HG03521 (cell line): ENCODE measurements around the gene CMSS1.
A peak's percentile ranks its signal among the peaks of the same experiment; 100 is the strongest.

Source experiments
- ATAC-seq: cut with Tn5 transposase; IDR thresholded peaks from one replicate; pipeline ENCODE4 v1.9.1; 2021; ENCODE audit warnings: mild to moderate bottlenecking, moderate library complexity; ENCODE audit not compliant: unreplicated experiment

The CMSS1 gene

GRCh38 chr3:99954914-99955644 is 137.4 kb downstream of the CMSS1 start:
- no peak for ATAC-seq

DNA sequence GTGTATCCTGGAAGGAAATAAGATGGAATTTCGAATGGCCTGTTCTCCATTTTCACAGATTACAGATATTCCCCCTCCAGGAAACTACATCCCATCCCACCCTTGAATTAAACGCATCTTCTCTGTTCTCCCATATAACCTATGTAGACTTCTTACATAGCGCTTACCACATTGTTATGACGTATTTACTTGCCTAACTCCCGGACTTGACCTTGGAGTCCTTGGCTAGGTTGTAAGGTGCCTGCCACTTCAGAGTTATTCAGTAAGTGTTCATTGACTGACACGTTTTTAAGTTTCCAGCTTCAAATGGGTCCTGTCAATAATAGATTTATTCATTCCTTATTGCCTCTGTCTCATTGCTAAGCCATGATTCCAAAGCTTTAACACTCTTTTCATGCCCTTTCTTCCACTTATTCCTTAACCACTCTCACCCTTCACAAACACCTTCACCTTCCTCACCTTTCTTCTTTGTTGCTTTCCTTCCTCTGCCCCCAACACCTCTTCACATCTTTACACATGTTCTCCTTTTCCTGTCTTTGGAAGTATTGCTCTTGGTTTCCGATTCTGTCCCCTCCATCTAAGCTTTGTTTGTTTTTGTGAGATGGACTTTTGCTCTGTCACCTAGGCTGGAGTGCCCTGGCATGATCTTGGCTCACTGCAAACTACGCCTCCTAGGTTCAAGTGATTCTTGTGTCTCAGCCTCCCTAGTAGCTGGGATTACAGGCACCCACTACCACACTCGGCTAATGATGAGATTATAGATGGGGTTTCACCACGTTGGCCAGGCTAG is 138.3 kb downstream of the CMSS1 start:
- ATAC-seq: no peak

GRCh38 chr3:99957151-99957796 is 139.6 kb downstream of the CMSS1 start:
- ATAC-seq: no peak

GRCh38 chr3:99958222-99958912 is 140.7 kb downstream of the CMSS1 start:
- ATAC-seq: no peak

DNA sequence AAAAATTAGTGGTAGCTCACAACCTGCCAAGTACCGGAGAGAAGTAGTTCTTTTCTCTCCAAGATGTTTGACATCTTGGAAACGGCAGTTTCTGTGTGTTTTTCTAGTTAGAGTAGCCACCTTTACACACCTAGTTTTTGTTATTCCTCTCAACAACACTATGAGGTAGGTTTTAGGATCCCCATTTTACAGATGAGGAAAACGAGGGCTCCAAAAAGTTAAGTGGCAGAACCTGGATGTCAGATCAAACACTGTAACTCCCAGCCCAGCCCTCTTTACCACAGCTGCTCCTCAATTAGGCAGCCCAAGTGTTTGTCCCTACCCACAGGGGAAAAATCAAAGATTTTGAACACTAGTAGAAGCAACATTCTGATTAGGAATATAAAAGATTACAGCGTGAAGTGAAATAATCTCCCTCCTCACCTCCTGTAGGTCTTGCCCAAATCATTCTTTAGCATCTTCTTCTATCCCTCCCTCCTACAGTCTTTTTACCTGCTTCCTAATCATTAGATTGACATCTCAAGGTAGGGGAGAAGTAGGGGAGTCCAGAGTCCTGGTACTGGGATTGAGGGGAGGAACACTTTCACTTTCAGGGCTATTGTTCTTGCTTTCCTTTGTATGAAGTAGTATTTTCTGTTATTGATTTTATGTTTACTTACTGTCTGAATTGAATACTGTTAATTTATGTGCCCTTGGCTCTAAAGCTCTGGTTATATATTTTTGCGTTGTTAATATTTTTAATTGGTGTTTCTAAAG is 142.6 kb downstream of the CMSS1 start:
- ATAC-seq: no peak

DNA sequence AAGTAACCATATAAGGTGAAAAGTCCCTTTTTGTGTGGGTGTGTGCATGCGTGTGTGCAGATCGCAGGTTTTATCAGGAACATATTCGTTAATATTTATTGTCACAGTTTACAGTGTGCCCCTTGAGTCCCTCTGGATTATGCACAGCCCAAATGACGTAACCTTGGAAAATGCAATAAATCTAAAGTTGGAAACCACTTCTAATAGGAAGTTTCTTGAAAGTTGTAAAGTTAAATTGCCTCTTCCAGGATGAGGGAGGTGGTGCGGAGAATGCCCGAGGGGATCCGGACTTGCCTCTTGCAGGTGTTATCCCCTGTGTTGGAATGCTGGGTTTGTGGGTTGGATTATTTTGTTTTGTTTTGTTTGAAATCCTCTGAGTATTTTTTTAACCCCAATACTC is 143.3 kb downstream of the CMSS1 start:
- ATAC-seq: no peak

- ATAC-seq: no peak
These were observed 144.3 kb downstream of the CMSS1 start for GRCh38 chr3:99961756-99962515.

DNA sequence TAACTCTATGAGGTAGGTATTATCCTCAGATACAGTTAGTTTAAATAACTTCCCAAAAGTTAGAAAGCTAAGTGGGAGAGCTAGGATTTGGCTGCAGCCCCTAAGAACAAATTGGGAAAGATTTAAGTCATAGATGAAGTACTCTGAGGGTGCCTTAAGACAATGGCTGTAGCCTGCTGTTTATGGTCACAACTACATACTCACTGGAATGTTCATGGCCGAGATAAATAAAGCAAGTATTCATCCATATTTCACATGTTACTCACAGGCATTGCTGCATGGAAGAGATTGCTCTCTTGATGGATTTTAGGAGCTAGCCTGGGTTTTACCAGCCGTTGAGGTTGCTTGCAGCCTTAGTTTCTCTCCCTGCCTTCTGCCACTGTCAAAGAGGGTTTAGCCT is 145.0 kb downstream of the CMSS1 start:
- no peak for ATAC-seq

GRCh38 chr3:99965077-99965476 is 147.4 kb downstream of the CMSS1 start:
- no peak for ATAC-seq

DNA sequence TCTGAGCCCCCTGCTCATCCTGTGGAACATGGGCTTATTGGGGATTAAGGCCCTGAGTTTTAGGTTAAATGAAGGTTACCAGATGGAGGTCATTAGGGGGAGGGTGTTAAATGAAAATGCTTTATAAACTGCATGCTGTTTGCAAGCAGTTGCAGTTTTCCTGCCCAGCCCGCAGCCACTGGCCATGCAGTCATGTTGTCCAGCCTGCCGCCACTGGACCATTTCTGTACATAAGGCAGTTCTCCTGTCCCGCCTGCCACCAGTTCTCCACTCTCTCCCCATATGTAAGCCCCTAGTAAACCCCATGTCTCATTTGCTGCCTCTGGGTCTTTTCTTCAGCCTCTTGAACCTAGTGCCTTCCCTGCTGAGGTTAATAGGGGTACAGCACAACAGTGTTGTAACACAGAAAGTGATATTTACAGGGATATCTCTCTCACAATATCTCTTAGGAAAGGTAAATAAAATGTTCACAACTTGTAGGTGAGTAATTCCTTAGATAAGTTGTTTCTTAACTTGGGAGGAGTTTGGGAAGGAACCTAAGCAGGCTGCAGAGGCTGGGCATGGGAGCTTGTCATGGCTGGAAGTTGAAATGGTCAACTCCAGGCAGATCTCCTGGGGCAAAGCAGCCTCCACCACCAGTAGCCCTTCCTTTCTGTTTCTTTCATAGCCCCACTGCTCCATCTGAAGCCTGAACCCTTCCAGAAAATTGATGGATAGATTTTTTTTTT is 148.2 kb downstream of the CMSS1 start:
- no peak for ATAC-seq

DNA sequence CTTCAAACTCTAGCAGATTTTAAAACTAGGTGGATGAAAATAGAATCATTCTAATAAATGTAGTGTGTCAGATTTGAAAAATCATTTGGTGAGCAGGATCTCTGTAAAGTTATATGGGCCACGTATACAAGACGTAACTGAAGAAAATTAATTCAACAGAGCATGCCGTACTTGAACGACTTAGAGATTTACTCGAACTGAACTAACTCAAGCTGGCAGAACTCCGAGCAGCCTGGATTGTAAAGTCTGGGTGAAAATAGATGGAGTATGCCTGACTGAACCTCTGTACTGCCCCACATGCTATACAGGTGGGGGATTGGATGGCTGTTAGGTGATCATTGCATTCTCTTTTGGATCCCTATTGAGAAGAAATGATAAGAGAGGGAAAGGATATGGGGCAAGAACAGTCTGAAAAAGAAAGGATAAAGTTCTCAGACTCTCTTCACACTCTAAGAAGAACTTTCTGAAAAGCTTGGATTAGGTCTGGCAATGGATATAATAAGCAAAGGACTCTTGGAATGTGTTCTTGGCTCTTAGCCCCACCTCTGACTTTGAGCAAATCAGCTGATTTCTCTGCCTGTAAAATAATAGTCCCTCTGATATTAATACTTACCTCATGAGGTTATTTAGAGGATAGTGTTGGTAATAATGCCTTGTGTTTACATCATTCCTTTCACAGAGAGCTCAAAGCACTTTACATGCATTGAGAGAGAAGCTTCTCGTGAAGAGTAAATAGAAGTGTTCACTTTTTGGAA is 149.2 kb downstream of the CMSS1 start:
- no peak for ATAC-seq

- ATAC-seq: no peak
These were observed 150.1 kb downstream of the CMSS1 start for GRCh38 chr3:99967796-99968195.

DNA sequence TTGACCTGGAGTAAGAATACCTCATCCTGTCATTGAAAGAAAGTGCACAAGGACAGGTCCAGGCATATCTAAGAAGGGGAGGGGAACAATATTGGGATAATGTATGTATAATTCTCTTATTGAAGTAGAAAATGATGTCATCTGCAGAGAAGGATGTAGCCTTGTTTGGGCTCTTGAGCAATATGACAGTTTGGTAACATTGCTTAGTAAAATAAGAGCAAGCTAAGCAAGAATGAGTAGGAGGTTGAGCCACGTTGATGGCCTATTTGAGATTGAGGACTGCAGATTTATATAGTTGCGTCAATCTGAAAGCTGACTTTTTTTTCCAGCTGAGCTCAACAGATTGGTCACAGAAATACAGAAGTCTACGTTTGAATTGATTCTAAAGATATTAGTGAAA is 151.5 kb downstream of the CMSS1 start:
- ATAC-seq: no peak

GRCh38 chr3:99970198-99970597 is 152.5 kb downstream of the CMSS1 start:
- peak; percentile 82 for ATAC-seq

DNA sequence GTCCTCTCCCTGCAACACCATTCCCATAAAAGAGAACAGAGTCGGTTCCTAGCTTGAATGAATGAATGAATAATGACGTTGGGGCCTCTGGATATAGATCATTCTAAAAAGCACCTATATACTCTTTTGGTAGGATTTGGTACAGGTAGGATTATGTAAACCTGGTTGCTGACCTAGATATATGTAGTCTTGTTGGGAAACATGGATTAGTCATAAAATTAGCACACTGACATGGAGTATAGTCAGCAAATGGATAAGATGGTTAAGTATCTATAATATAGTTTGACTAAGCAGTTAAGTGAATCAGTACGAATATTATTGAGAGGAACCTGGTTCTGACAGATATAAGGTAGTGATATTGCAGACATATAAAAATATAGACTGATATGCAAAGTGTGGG is 154.1 kb downstream of the CMSS1 start:
- no peak for ATAC-seq

- ATAC-seq: no peak
These were observed 154.9 kb downstream of the CMSS1 start for GRCh38 chr3:99972380-99973104.

DNA sequence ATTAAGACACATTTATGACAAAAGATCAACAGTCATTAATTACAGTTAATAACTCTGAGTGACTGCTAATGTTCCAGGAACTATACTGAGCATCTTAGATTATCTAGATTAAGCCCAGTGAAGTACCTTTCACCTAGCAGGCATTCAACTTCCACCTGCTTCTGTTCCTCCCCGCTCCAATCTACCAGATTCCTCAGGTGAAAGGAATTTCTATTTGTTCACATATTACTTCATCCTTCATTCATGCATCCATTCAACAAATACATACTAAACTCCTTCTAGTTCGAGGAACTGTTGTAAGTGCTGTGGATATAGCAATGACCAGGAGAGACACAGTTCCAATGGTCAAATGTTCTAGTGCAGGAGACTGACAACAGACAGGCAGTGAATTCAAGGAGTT is 157.3 kb downstream of the CMSS1 start:
- no peak for ATAC-seq

DNA sequence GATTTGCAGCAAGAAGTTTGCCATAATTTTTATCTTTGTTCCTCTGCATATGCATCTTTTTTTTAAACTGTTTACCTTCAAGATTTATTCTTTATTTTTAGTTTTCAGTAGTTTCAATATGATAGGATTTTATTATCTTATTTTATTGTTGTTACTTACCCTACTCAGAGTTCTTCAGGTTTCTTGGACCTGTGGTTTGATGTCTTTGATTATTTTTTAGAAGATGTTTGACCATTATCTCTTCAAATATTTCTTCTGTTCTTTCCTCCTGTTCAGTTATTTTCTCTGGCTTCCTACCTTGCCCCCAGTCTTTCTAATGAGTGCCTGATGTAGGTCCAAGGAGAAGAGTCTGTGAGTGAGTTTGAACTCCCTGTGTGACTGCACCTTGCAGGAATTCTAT is 158.9 kb downstream of the CMSS1 start:
- no peak for ATAC-seq
